GM23248 (cell line): ENCODE data around the gene MTUS2.

Experiments used
- EZH2 ChIP-seq: fragments of 200-600 bp; sonication (generic); IDR thresholded peaks from 2 replicates; pipeline ENCODE4 v1.6.1; 2018; ENCODE audit warnings: antibody characterized with exemption, mild to moderate bottlenecking; ENCODE audit not compliant: insufficient read depth, poor library complexity, severe bottlenecking
- EZH2phosphoT487 ChIP-seq: fragments of 200-600 bp; sonication (generic); IDR thresholded peaks from 2 replicates; pipeline ENCODE4 v1.6.1; 2018; ENCODE audit warnings: antibody characterized with exemption, moderate library complexity, mild to moderate bottlenecking, low read depth; ENCODE audit not compliant: insufficient read depth

DNA sequence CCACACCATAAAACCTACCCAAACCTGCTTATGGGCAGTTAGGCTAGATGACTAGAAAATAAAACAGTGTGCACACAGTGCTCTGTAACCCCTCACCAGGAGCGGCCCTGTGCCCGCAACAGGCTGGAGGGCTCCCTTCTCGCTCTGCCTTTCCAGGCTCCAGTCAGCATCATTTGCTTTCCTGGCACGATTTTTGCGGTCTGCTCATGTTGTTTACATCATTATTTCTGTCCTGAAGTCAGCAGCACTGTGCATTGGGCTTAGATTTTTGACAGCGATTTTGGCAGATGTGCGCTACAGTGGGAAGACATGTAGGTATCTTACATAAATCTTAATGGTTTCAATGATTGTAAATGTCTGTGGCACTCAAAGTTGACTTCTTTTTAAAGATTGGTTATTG, 344.0 kb downstream of the MTUS2 start:
- TF ChIP-seq EZH2 (no peak), EZH2phosphoT487 (no peak)
